SK-N-SH (cell line): Measurements from ENCODE around the gene SLC38A8.

ENCODE experiments used
- CHD2 ChIP-seq: fragments of 150-350 bp; IDR thresholded peaks from 2 replicates; pipeline ENCODE4 v1.6.1; 2018; ENCODE audit warnings: low read length; ENCODE audit not compliant: partially characterized antibody
- CTCF ChIP-seq: fragments of 200-600 bp; sonication (generic); IDR thresholded peaks from 2 replicates; pipeline ENCODE4 v1.6.1; 2017; ENCODE audit warnings: antibody characterized with exemption, mild to moderate bottlenecking, moderate library complexity
- EP300 ChIP-seq, 2 experiments: IDR thresholded peaks; 2 replicates each; pipeline versions ENCODE4 v1.4.0 to v1.6.1; 2012; ENCODE audit warnings: borderline replicate concordance in 1 of 2, low read depth in 1 of 2, low read length in 1 of 2
- FOXM1 ChIP-seq: IDR thresholded peaks from 2 replicates; pipeline ENCODE4 v1.4.0; 2012; ENCODE audit warnings: low read depth, mild to moderate bottlenecking
- MAX ChIP-seq: IDR thresholded peaks from 2 replicates; pipeline ENCODE4 v1.4.0; 2012; ENCODE audit warnings: low read depth
- MXI1 ChIP-seq: IDR thresholded peaks from 2 replicates; pipeline ENCODE4 v1.6.1; 2012; ENCODE audit warnings: mild to moderate bottlenecking, low read depth, low read length, improper control_type of control experiment
- POLR2AphosphoS5 ChIP-seq: IDR thresholded peaks from 2 replicates; pipeline ENCODE4 v1.6.1; 2012; ENCODE audit warnings: low read depth, low read length
- RAD21 ChIP-seq: IDR thresholded peaks from 2 replicates; pipeline ENCODE4 v1.6.1; 2012; ENCODE audit warnings: mild to moderate bottlenecking, low read length
- RCOR1 ChIP-seq: fragments of 150-350 bp; IDR thresholded peaks from 2 replicates; pipeline ENCODE4 v1.6.1; 2017; ENCODE audit warnings: antibody characterized with exemption, low read length
- SMC3 ChIP-seq: IDR thresholded peaks from 2 replicates; pipeline ENCODE4 v1.6.1; 2012; ENCODE audit warnings: low read depth, low read length, improper control_type of control experiment
- TEAD4 ChIP-seq: IDR thresholded peaks from 2 replicates; pipeline ENCODE4 v1.4.0; 2012; ENCODE audit warnings: mild to moderate bottlenecking, borderline replicate concordance; ENCODE audit not compliant: insufficient read depth
- YY1 ChIP-seq: IDR thresholded peaks from 2 replicates; pipeline ENCODE4 v1.4.0; 2012; ENCODE audit warnings: low read depth, mild to moderate bottlenecking

GRCh38 chr16:83969771-83970429, 72.7 kb downstream of the SLC38A8 start:
- TF ChIP-seq YY1 (no peak), EP300 (IDR thresholded peaks at IDR 0.05; ENCODE audit: borderline replicate concordance in 1 of 2, low read depth in 1 of 2, low read length in 1 of 2) (no peak), RCOR1 (no peak), MAX (no peak), TEAD4 (no peak), FOXM1 (no peak), MXI1 (no peak), CTCF (no peak), RAD21 (no peak), SMC3 (no peak), POLR2AphosphoS5 (no peak), CHD2 (no peak)
